Thyroid gland (tissue), 4 donors: ENCODE results near the gene CTNS.

Source experiments
- CTCF ChIP-seq, 6 experiments: fragments of 200-600 bp in 3 of 6; fragments of 450-650 bp in 3 of 6; sonication (generic) in 3 of 6; IDR thresholded peaks; one replicate each; pipeline ENCODE4 v1.5.1; 2016 to 2019; ENCODE audit warnings: antibody characterized with exemption in 6 of 6, mild to moderate bottlenecking in 2 of 6, inconsistent platforms in 1 of 6, moderate library complexity in 1 of 6
- POLR2A ChIP-seq, 2 donors: fragments of 450-650 bp; IDR thresholded peaks; one replicate each; pipeline ENCODE4 v1.6.1; 2017; ENCODE audit warnings: antibody characterized with exemption in 2 of 2, mild to moderate bottlenecking in 2 of 2, moderate library complexity in 1 of 2

- no peak for TF ChIP-seq CTCF (IDR thresholded peaks at IDR 0.05)
- no peak for TF ChIP-seq POLR2A (IDR thresholded peaks at IDR 0.05)
These were observed 20.4 kb downstream of the CTNS start for GRCh38 chr17:3656755-3657587.
